HEK293 (cell line): ENCODE measurements around the gene ZNF223.

ENCODE experiments used
- GLI2 ChIP-seq: fragments of 450-650 bp; formaldehyde crosslinking; IDR thresholded peaks from 2 replicates; pipeline ENCODE4; 2017; ENCODE audit warnings: missing biosample characterization, missing genetic modification characterization, low read depth, borderline replicate concordance
- GLIS2 ChIP-seq: fragments of 450-650 bp; formaldehyde crosslinking; IDR thresholded peaks from 2 replicates; pipeline ENCODE4 v1.5.1; 2016; ENCODE audit warnings: missing biosample characterization, missing genetic modification characterization
- IKZF3 ChIP-seq: fragments of 450-650 bp; IDR thresholded peaks from 2 replicates; pipeline ENCODE4 v1.5.0; 2018; ENCODE audit warnings: missing biosample characterization, mild to moderate bottlenecking, missing genetic modification characterization, moderate library complexity
- KLF16 ChIP-seq: fragments of 450-650 bp; formaldehyde crosslinking; IDR thresholded peaks from 2 replicates; pipeline ENCODE4 v1.5.1; 2017; ENCODE audit warnings: missing biosample characterization, missing genetic modification characterization
- SALL2 ChIP-seq: fragments of 450-650 bp; formaldehyde crosslinking; IDR thresholded peaks from 2 replicates; pipeline ENCODE4 v1.5.0; 2017; ENCODE audit warnings: missing biosample characterization, mild to moderate bottlenecking, missing genetic modification characterization, borderline replicate concordance
- ZBTB6 ChIP-seq: fragments of 450-650 bp; formaldehyde crosslinking; IDR thresholded peaks from 2 replicates; pipeline ENCODE4 v1.5.1; 2017; ENCODE audit warnings: missing biosample characterization, missing genetic modification characterization
- ZBTB7A ChIP-seq: fragments of 450-650 bp; formaldehyde crosslinking; IDR thresholded peaks from 2 replicates; pipeline ENCODE4 v1.5.1; 2016; ENCODE audit warnings: low read depth, missing biosample characterization, missing genetic modification characterization
- ZFP37 ChIP-seq: fragments of 450-650 bp; formaldehyde crosslinking; IDR thresholded peaks from 2 replicates; pipeline ENCODE4 v1.5.1; 2016; ENCODE audit warnings: missing biosample characterization, missing genetic modification characterization
- ZNF138 ChIP-seq: fragments of 450-650 bp; formaldehyde crosslinking; IDR thresholded peaks from 2 replicates; pipeline ENCODE4 v1.5.1; 2016; ENCODE audit warnings: missing biosample characterization, missing genetic modification characterization, borderline replicate concordance
- ZNF394 ChIP-seq: fragments of 450-650 bp; formaldehyde crosslinking; IDR thresholded peaks from 2 replicates; pipeline ENCODE4 v1.5.1; 2016; ENCODE audit warnings: missing biosample characterization, missing genetic modification characterization, mild to moderate bottlenecking, moderate library complexity, borderline replicate concordance
- ZNF645 ChIP-seq: fragments of 450-650 bp; formaldehyde crosslinking; IDR thresholded peaks from 2 replicates; pipeline ENCODE4; 2016; ENCODE audit warnings: missing biosample characterization, missing genetic modification characterization
- ZNF792 ChIP-seq: fragments of 450-650 bp; formaldehyde crosslinking; IDR thresholded peaks from 2 replicates; pipeline ENCODE4 v1.5.1; 2016; ENCODE audit warnings: missing biosample characterization, missing genetic modification characterization
- ZSCAN16 ChIP-seq: fragments of 450-650 bp; formaldehyde crosslinking; IDR thresholded peaks from 2 replicates; pipeline ENCODE4 v1.5.1; 2016; ENCODE audit warnings: missing biosample characterization, missing genetic modification characterization
- ZSCAN18 ChIP-seq: fragments of 450-650 bp; formaldehyde crosslinking; IDR thresholded peaks from 2 replicates; pipeline ENCODE4 v1.5.1; 2016; ENCODE audit warnings: missing biosample characterization, missing genetic modification characterization
- ZSCAN5A ChIP-seq: fragments of 450-650 bp; formaldehyde crosslinking; IDR thresholded peaks from 2 replicates; pipeline ENCODE4 v1.5.1; 2016; ENCODE audit warnings: missing biosample characterization, missing genetic modification characterization
- TF ChIP-seq, protein P1 (sequence below): fragments of 450-650 bp; formaldehyde crosslinking; IDR thresholded peaks from 2 replicates; pipeline ENCODE4 v1.5.1; 2016; ENCODE audit warnings: missing biosample characterization, missing genetic modification characterization
- TF ChIP-seq, protein P2 (sequence below): fragments of 450-650 bp; formaldehyde crosslinking; conservative IDR thresholded peaks from 2 replicates; pipeline ENCODE4 v1.5.1; 2016; ENCODE audit warnings: low read depth, missing biosample characterization, missing genetic modification characterization
- TF ChIP-seq, protein P3 (sequence below): fragments of 450-650 bp; formaldehyde crosslinking; IDR thresholded peaks from 2 replicates; pipeline ENCODE4 v1.5.1; 2016; ENCODE audit warnings: missing biosample characterization, missing genetic modification characterization, borderline replicate concordance
- TF ChIP-seq, protein P4 (sequence below): fragments of 450-650 bp; formaldehyde crosslinking; IDR thresholded peaks from 2 replicates; pipeline ENCODE4 v1.5.1; 2016; ENCODE audit warnings: missing biosample characterization, missing genetic modification characterization

The ZNF223 gene

GRCh38 chr19:44071824-44072542 is 20.1 kb downstream of the ZNF223 start, which contains the start of gene ZNF284 (continued):
- TF ChIP-seq, protein P1, sequence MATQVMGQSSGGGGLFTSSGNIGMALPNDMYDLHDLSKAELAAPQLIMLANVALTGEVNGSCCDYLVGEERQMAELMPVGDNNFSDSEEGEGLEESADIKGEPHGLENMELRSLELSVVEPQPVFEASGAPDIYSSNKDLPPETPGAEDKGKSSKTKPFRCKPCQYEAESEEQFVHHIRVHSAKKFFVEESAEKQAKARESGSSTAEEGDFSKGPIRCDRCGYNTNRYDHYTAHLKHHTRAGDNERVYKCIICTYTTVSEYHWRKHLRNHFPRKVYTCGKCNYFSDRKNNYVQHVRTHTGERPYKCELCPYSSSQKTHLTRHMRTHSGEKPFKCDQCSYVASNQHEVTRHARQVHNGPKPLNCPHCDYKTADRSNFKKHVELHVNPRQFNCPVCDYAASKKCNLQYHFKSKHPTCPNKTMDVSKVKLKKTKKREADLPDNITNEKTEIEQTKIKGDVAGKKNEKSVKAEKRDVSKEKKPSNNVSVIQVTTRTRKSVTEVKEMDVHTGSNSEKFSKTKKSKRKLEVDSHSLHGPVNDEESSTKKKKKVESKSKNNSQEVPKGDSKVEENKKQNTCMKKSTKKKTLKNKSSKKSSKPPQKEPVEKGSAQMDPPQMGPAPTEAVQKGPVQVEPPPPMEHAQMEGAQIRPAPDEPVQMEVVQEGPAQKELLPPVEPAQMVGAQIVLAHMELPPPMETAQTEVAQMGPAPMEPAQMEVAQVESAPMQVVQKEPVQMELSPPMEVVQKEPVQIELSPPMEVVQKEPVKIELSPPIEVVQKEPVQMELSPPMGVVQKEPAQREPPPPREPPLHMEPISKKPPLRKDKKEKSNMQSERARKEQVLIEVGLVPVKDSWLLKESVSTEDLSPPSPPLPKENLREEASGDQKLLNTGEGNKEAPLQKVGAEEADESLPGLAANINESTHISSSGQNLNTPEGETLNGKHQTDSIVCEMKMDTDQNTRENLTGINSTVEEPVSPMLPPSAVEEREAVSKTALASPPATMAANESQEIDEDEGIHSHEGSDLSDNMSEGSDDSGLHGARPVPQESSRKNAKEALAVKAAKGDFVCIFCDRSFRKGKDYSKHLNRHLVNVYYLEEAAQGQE: 0 out of 2 replicates have a peak, but pooled peaks have one; percentile 69
- TF ChIP-seq, protein P2, sequence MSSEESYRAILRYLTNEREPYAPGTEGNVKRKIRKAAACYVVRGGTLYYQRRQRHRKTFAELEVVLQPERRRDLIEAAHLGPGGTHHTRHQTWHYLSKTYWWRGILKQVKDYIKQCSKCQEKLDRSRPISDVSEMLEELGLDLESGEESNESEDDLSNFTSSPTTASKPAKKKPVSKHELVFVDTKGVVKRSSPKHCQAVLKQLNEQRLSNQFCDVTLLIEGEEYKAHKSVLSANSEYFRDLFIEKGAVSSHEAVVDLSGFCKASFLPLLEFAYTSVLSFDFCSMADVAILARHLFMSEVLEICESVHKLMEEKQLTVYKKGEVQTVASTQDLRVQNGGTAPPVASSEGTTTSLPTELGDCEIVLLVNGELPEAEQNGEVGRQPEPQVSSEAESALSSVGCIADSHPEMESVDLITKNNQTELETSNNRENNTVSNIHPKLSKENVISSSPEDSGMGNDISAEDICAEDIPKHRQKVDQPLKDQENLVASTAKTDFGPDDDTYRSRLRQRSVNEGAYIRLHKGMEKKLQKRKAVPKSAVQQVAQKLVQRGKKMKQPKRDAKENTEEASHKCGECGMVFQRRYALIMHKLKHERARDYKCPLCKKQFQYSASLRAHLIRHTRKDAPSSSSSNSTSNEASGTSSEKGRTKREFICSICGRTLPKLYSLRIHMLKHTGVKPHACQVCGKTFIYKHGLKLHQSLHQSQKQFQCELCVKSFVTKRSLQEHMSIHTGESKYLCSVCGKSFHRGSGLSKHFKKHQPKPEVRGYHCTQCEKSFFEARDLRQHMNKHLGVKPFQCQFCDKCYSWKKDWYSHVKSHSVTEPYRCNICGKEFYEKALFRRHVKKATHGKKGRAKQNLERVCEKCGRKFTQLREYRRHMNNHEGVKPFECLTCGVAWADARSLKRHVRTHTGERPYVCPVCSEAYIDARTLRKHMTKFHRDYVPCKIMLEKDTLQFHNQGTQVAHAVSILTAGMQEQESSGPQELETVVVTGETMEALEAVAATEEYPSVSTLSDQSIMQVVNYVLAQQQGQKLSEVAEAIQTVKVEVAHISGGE (tag by site-specific recombination): peak; percentile 99
- peak; percentile 96 for TF ChIP-seq IKZF3 (tag by site-specific recombination)
- TF ChIP-seq ZNF138: peak; percentile 33; the same call in 1 of the 2 replicates
- no peak for TF ChIP-seq ZNF645 (tag by site-specific recombination)
- no peak; the same call in 1 of the 2 replicates for TF ChIP-seq ZFP37 (tag by site-specific recombination)
- TF ChIP-seq, protein P3, sequence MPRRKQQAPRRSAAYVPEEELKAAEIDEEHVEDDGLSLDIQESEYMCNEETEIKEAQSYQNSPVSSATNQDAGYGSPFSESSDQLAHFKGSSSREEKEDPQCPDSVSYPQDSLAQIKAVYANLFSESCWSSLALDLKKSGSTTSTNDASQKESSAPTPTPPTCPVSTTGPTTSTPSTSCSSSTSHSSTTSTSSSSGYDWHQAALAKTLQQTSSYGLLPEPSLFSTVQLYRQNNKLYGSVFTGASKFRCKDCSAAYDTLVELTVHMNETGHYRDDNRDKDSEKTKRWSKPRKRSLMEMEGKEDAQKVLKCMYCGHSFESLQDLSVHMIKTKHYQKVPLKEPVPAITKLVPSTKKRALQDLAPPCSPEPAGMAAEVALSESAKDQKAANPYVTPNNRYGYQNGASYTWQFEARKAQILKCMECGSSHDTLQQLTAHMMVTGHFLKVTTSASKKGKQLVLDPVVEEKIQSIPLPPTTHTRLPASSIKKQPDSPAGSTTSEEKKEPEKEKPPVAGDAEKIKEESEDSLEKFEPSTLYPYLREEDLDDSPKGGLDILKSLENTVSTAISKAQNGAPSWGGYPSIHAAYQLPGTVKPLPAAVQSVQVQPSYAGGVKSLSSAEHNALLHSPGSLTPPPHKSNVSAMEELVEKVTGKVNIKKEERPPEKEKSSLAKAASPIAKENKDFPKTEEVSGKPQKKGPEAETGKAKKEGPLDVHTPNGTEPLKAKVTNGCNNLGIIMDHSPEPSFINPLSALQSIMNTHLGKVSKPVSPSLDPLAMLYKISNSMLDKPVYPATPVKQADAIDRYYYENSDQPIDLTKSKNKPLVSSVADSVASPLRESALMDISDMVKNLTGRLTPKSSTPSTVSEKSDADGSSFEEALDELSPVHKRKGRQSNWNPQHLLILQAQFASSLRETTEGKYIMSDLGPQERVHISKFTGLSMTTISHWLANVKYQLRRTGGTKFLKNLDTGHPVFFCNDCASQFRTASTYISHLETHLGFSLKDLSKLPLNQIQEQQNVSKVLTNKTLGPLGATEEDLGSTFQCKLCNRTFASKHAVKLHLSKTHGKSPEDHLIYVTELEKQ: peak; percentile 73; the same call in 1 of the 2 replicates
- peak; percentile 99 for TF ChIP-seq GLIS2 (tag by site-specific recombination)
- peak; percentile 90 for TF ChIP-seq ZBTB6 (tag by site-specific recombination)
- 0 out of 2 replicates have a peak, but pooled peaks have one; percentile 37 for TF ChIP-seq ZSCAN18 (tag by site-specific recombination)
- peak; percentile 84 for TF ChIP-seq ZNF792 (tag by site-specific recombination)
- TF ChIP-seq KLF16 (tag by site-specific recombination): peak; percentile 95
- no peak for TF ChIP-seq SALL2 (tag by site-specific recombination)
- peak; percentile 59; the same call in 1 of the 2 replicates for TF ChIP-seq ZSCAN5A
- TF ChIP-seq, protein P4, sequence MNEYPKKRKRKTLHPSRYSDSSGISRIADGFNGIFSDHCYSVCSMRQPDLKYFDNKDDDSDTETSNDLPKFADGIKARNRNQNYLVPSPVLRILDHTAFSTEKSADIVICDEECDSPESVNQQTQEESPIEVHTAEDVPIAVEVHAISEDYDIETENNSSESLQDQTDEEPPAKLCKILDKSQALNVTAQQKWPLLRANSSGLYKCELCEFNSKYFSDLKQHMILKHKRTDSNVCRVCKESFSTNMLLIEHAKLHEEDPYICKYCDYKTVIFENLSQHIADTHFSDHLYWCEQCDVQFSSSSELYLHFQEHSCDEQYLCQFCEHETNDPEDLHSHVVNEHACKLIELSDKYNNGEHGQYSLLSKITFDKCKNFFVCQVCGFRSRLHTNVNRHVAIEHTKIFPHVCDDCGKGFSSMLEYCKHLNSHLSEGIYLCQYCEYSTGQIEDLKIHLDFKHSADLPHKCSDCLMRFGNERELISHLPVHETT (tag by site-specific recombination): peak; percentile 87; the same call in 1 of the 2 replicates
- 0 out of 2 replicates have a peak, but pooled peaks have one; percentile 21 for TF ChIP-seq ZSCAN16 (tag by site-specific recombination)
- TF ChIP-seq GLI2: no peak
- peak; percentile 100 for TF ChIP-seq ZBTB7A
- peak; percentile 78; the same call in 1 of the 2 replicates for TF ChIP-seq ZNF394 (tag by site-specific recombination)
